ENCODE data around the gene ADGRV1. TPM values are rescaled to one million over a fixed set of nuclear protein-coding genes. Genes with fewer than 3 reads are reported as not detected.

Gene ADGRV1
- polyA plus RNA-seq, 2 donors, result 0.82 to 1.6 TPM

- Histone ChIP-seq H3K36me3 (ENCODE audit: control insufficient read depth in 2 of 2, insufficient read depth in 2 of 2, low read length in 1 of 2) (no peaks in the 10 kb centered on the region), H3K4me3 (ENCODE audit: low read depth in 1 of 2, low read length in 2 of 2) (no peak overlapping the region), H3K27me3 (ENCODE audit: control insufficient read depth in 1 of 2, insufficient read depth in 2 of 2, low read length in 2 of 2) (no peaks in the 10 kb centered on the region), H3K4me1 (ENCODE audit: control insufficient read depth in 2 of 2, insufficient read depth in 2 of 2, low read length in 1 of 2) (no peaks in the 10 kb centered on the region), H3K9me3 (ENCODE audit: control insufficient read depth in 2 of 2, insufficient read depth in 1 of 2, low read depth in 1 of 2, low read length in 1 of 2) (no peaks in the 10 kb centered on the region), H3K27ac (ENCODE audit: low read depth in 2 of 2, low read length in 1 of 2) (no peak overlapping the region)
- 91 to 92% methylated on average over 4 of the region's 4 CpGs for WGBS, 2 donors
Measured at GRCh38 chr5:91091471-91092234, 533.1 kb downstream of the ADGRV1 start.

GRCh38 chr5:91092859-91093783 lies 534.5 kb downstream of the ADGRV1 start:
- no peak overlapping the region for H3K4me3 ChIP-seq (ENCODE audit: low read depth in 1 of 2, low read length in 2 of 2)
- WGBS, 2 donors, result 73 to 86% methylated on average over 8 of the region's 8 CpGs
- H3K27me3 ChIP-seq (ENCODE audit: control insufficient read depth in 1 of 2, insufficient read depth in 2 of 2, low read length in 2 of 2), result no peaks in the 10 kb centered on the region
- no peaks in the 10 kb centered on the region for H3K9me3 ChIP-seq (ENCODE audit: control insufficient read depth in 2 of 2, insufficient read depth in 1 of 2, low read depth in 1 of 2, low read length in 1 of 2)
- no peaks in the 10 kb centered on the region for H3K36me3 ChIP-seq (ENCODE audit: control insufficient read depth in 2 of 2, insufficient read depth in 2 of 2, low read length in 1 of 2)
- H3K27ac ChIP-seq (ENCODE audit: low read depth in 2 of 2, low read length in 1 of 2), result no peak overlapping the region
- no peaks in the 10 kb centered on the region for H3K4me1 ChIP-seq (ENCODE audit: control insufficient read depth in 2 of 2, insufficient read depth in 2 of 2, low read length in 1 of 2)

- no peaks in the 10 kb centered on the region for H3K4me1 ChIP-seq (ENCODE audit: control insufficient read depth in 2 of 2, insufficient read depth in 2 of 2, low read length in 1 of 2)
- WGBS, 2 donors, result 81 to 85% methylated on average over 3 of the region's 3 CpGs
Measured at GRCh38 chr5:91095313-91095712, 536.7 kb downstream of the ADGRV1 start.

GRCh38 chr5:91095786-91096385 lies 537.3 kb downstream of the ADGRV1 start:
- H3K27ac ChIP-seq (ENCODE audit: low read depth in 2 of 2, low read length in 1 of 2), result no peak overlapping the region
- H3K36me3 ChIP-seq (ENCODE audit: control insufficient read depth in 2 of 2, insufficient read depth in 2 of 2, low read length in 1 of 2), result no peaks in the 10 kb centered on the region
- no peaks in the 10 kb centered on the region for H3K9me3 ChIP-seq (ENCODE audit: control insufficient read depth in 2 of 2, insufficient read depth in 1 of 2, low read depth in 1 of 2, low read length in 1 of 2)
- no peak overlapping the region for H3K4me3 ChIP-seq (ENCODE audit: low read depth in 1 of 2, low read length in 2 of 2)
- H3K27me3 ChIP-seq (ENCODE audit: control insufficient read depth in 1 of 2, insufficient read depth in 2 of 2, low read length in 2 of 2), result no peaks in the 10 kb centered on the region
- WGBS, 2 donors, result 75 to 80% methylated on average over 6 of the region's 6 CpGs
- no peaks in the 10 kb centered on the region for H3K4me1 ChIP-seq (ENCODE audit: control insufficient read depth in 2 of 2, insufficient read depth in 2 of 2, low read length in 1 of 2)

More at GRCh38 chr5:91095313-91095712, 536.7 kb downstream of the ADGRV1 start:
- Histone ChIP-seq H3K36me3 (ENCODE audit: control insufficient read depth in 2 of 2, insufficient read depth in 2 of 2, low read length in 1 of 2) (no peaks in the 10 kb centered on the region), H3K27me3 (ENCODE audit: control insufficient read depth in 1 of 2, insufficient read depth in 2 of 2, low read length in 2 of 2) (no peaks in the 10 kb centered on the region), H3K27ac (ENCODE audit: low read depth in 2 of 2, low read length in 1 of 2) (no peak overlapping the region), H3K9me3 (ENCODE audit: control insufficient read depth in 2 of 2, insufficient read depth in 1 of 2, low read depth in 1 of 2, low read length in 1 of 2) (no peaks in the 10 kb centered on the region), H3K4me3 (ENCODE audit: low read depth in 1 of 2, low read length in 2 of 2) (no peak overlapping the region)

- Histone ChIP-seq H3K27me3 (ENCODE audit: control insufficient read depth in 1 of 2, insufficient read depth in 2 of 2, low read length in 2 of 2) (no peaks in the 10 kb centered on the region), H3K36me3 (ENCODE audit: control insufficient read depth in 2 of 2, insufficient read depth in 2 of 2, low read length in 1 of 2) (no peaks in the 10 kb centered on the region), H3K27ac (ENCODE audit: low read depth in 2 of 2, low read length in 1 of 2) (no peak overlapping the region), H3K4me3 (ENCODE audit: low read depth in 1 of 2, low read length in 2 of 2) (no peak overlapping the region), H3K4me1 (ENCODE audit: control insufficient read depth in 2 of 2, insufficient read depth in 2 of 2, low read length in 1 of 2) (no peaks in the 10 kb centered on the region), H3K9me3 (ENCODE audit: control insufficient read depth in 2 of 2, insufficient read depth in 1 of 2, low read depth in 1 of 2, low read length in 1 of 2) (no peaks in the 10 kb centered on the region)
- WGBS, 2 donors, result 66 to 79% methylated on average over 3 of the region's 3 CpGs
Measured at GRCh38 chr5:91098541-91098940, 539.9 kb downstream of the ADGRV1 start.

GRCh38 chr5:91101600-91102379 lies 543.2 kb downstream of the ADGRV1 start:
- H3K27me3 ChIP-seq (ENCODE audit: control insufficient read depth in 1 of 2, insufficient read depth in 2 of 2, low read length in 2 of 2), result no peaks in the 10 kb centered on the region
- H3K9me3 ChIP-seq (ENCODE audit: control insufficient read depth in 2 of 2, insufficient read depth in 1 of 2, low read depth in 1 of 2, low read length in 1 of 2), result no peaks in the 10 kb centered on the region
- H3K4me3 ChIP-seq (ENCODE audit: low read depth in 1 of 2, low read length in 2 of 2), result no peak overlapping the region
- H3K36me3 ChIP-seq (ENCODE audit: control insufficient read depth in 2 of 2, insufficient read depth in 2 of 2, low read length in 1 of 2), result no peaks in the 10 kb centered on the region
- no peak overlapping the region for H3K27ac ChIP-seq (ENCODE audit: low read depth in 2 of 2, low read length in 1 of 2)
- WGBS, 2 donors, result 34 to 40% methylated on average over 8 of the region's 8 CpGs
- H3K4me1 ChIP-seq (ENCODE audit: control insufficient read depth in 2 of 2, insufficient read depth in 2 of 2, low read length in 1 of 2), result no peaks in the 10 kb centered on the region

- no peaks in the 10 kb centered on the region for H3K27me3 ChIP-seq (ENCODE audit: control insufficient read depth in 1 of 2, insufficient read depth in 2 of 2, low read length in 2 of 2)
- peak overlapping the region in 1 of 2 donors; percentile 24 for H3K27ac ChIP-seq (ENCODE audit: low read depth in 2 of 2, low read length in 1 of 2)
- 73 to 77% methylated on average over 6 of the region's 6 CpGs for WGBS, 2 donors
- no peaks in the 10 kb centered on the region for H3K9me3 ChIP-seq (ENCODE audit: control insufficient read depth in 2 of 2, insufficient read depth in 1 of 2, low read depth in 1 of 2, low read length in 1 of 2)
- no peaks in the 10 kb centered on the region for H3K36me3 ChIP-seq (ENCODE audit: control insufficient read depth in 2 of 2, insufficient read depth in 2 of 2, low read length in 1 of 2)
- no peak overlapping the region for H3K4me3 ChIP-seq (ENCODE audit: low read depth in 1 of 2, low read length in 2 of 2)
- no peaks in the 10 kb centered on the region for H3K4me1 ChIP-seq (ENCODE audit: control insufficient read depth in 2 of 2, insufficient read depth in 2 of 2, low read length in 1 of 2)
Measured at GRCh38 chr5:91103353-91104061, 544.9 kb downstream of the ADGRV1 start.

- WGBS, 2 donors, result 77 to 79% methylated on average over 1 of the region's 1 CpG
Measured at GRCh38 chr5:91104062-91104448, 545.5 kb downstream of the ADGRV1 start.

More at GRCh38 chr5:91104062-91104448, 545.5 kb downstream of the ADGRV1 start:
- Histone ChIP-seq H3K4me3 (ENCODE audit: low read depth in 1 of 2, low read length in 2 of 2) (no peak overlapping the region), H3K27me3 (ENCODE audit: control insufficient read depth in 1 of 2, insufficient read depth in 2 of 2, low read length in 2 of 2) (no peaks in the 10 kb centered on the region), H3K36me3 (ENCODE audit: control insufficient read depth in 2 of 2, insufficient read depth in 2 of 2, low read length in 1 of 2) (no peaks in the 10 kb centered on the region), H3K27ac (ENCODE audit: low read depth in 2 of 2, low read length in 1 of 2) (no peak overlapping the region), H3K4me1 (ENCODE audit: control insufficient read depth in 2 of 2, insufficient read depth in 2 of 2, low read length in 1 of 2) (no peaks in the 10 kb centered on the region), H3K9me3 (ENCODE audit: control insufficient read depth in 2 of 2, insufficient read depth in 1 of 2, low read depth in 1 of 2, low read length in 1 of 2) (no peaks in the 10 kb centered on the region)

Measured in esophagus (tissue), 2 donors.